Keratinocyte (primary cell): ENCODE measurements around the gene NDOR1. TPM values are rescaled to one million over a fixed set of nuclear protein-coding genes. Genes with fewer than 3 reads are reported as not detected.

ENCODE experiments used
- DNase-seq: peaks from one replicate; pipeline ENCODE4 v3.0.0-alpha.2; 2011; ENCODE audit warnings: low read depth, missing footprints, low spot score
- FAIRE-seq: peaks from 2 replicates; lab custom pipeline; 2011; peaks lifted over from hg19 to GRCh38; lab: Jason Lieb, UNC
- H2AFZ ChIP-seq: 2 replicates; pipeline ENCODE4 v1.6.0; 2012; ENCODE audit warnings: low read length, control low read depth, inconsistent platforms; ENCODE audit not compliant: control insufficient read depth
- H3K27ac ChIP-seq: 2 replicates; pipeline ENCODE4 v1.5.1; 2011; ENCODE audit warnings: low read length; ENCODE audit not compliant: control insufficient read depth, insufficient read depth
- H3K27me3 ChIP-seq: 3 replicates; pipeline ENCODE4 v1.6.0; 2011; ENCODE audit warnings: low read length; ENCODE audit not compliant: control insufficient read depth, insufficient read depth; ENCODE audit errors: extremely low read depth
- H3K36me3 ChIP-seq, 2 experiments: 2 replicates in 1 of 2; 3 replicates in 1 of 2; pipeline ENCODE4 v1.5.1; 2011; ENCODE audit warnings: low read length in 2 of 2, mild to moderate bottlenecking in 1 of 2; ENCODE audit not compliant: control insufficient read depth in 2 of 2, insufficient read depth in 2 of 2; ENCODE audit errors: extremely low read depth in 1 of 2
- H3K4me1 ChIP-seq: 3 replicates; pipeline ENCODE4 v1.5.1; 2011; ENCODE audit warnings: low read length; ENCODE audit not compliant: control insufficient read depth, insufficient read depth; ENCODE audit errors: extremely low read depth
- H3K4me2 ChIP-seq: 3 replicates; pipeline ENCODE4 v1.6.0; 2011; ENCODE audit warnings: low read depth, low read length; ENCODE audit not compliant: control insufficient read depth, insufficient read depth; ENCODE audit errors: extremely low read depth
- H3K4me3 ChIP-seq, 3 experiments: fragments of 200-600 bp in 1 of 3; sonication (generic) in 1 of 3; 2 replicates in 2 of 3; 3 replicates in 1 of 3; pipeline ENCODE4 v1.5.1; 2011 to 2016; ENCODE audit warnings: low read length in 3 of 3, mild to moderate bottlenecking in 3 of 3, control low read depth in 2 of 3, inconsistent platforms in 1 of 3, low read depth in 1 of 3, mixed read lengths in 1 of 3, mixed run types in 1 of 3, moderate library complexity in 1 of 3; ENCODE audit not compliant: control insufficient read depth in 2 of 3, insufficient read depth in 2 of 3; ENCODE audit errors: extremely low read depth in 1 of 3
- H3K79me2 ChIP-seq: 2 replicates; pipeline ENCODE4 v1.6.0; 2012; ENCODE audit warnings: low read length; ENCODE audit not compliant: control insufficient read depth, insufficient read depth
- H3K9ac ChIP-seq: 3 replicates; pipeline ENCODE4 v1.6.0; 2011; ENCODE audit warnings: low read length; ENCODE audit not compliant: control insufficient read depth, insufficient read depth; ENCODE audit errors: extremely low read depth
- H3K9me1 ChIP-seq: 3 replicates; pipeline ENCODE4 v1.6.0; 2011; ENCODE audit warnings: low read length; ENCODE audit not compliant: control insufficient read depth, insufficient read depth; ENCODE audit errors: extremely low read depth
- H3K9me3 ChIP-seq: 2 replicates; pipeline ENCODE4 v1.5.1; 2012; ENCODE audit warnings: low read depth, low read length; ENCODE audit not compliant: control insufficient read depth
- H4K20me1 ChIP-seq: 3 replicates; pipeline ENCODE4 v1.6.0; 2011; ENCODE audit warnings: low read length; ENCODE audit not compliant: control insufficient read depth, insufficient read depth; ENCODE audit errors: extremely low read depth
- EZH2 ChIP-seq: IDR thresholded peaks from one replicate; pipeline ENCODE4 v1.6.1; 2012; ENCODE audit warnings: inconsistent platforms, mild to moderate bottlenecking, low read length, moderate library complexity
- dilution Hi-C: fragments of 300-500 bp; cut with MboI; formaldehyde crosslinking; loops from one replicate; pipeline ENCODE4 v1.7.0; 2020; ENCODE audit warnings: low sequenced_read_pairs; ENCODE audit not compliant: extremely low pct_ligation_motif_present
- polyA plus RNA-seq, 5 experiments: library from polyadenylated mRNA; depleted of rRNA in 3 of 5; stranded (reverse) in 3 of 5; stranded (forward) in 1 of 5; unstranded in 1 of 5; fragments of >200 nt; gene quantifications; 1 replicate in 1 of 5; 2 replicates in 3 of 5; 3 replicates in 1 of 5; pipeline versions ENCODE4 v1.2.1 to v1.2.3, GENCODE V29; 2011 to 2012; ENCODE audit warnings: missing spikeins in 2 of 5, low read depth in 1 of 5, low replicate concordance in 1 of 5
- TF ChIP-seq, protein P1 (sequence below), 3 experiments: IDR thresholded peaks in 1 of 3; conservative IDR thresholded peaks in 1 of 3; optimal IDR thresholded peaks in 1 of 3; 2 replicates in 2 of 3; 3 replicates in 1 of 3; pipeline versions ENCODE3 to v1.5.1; 2011; ENCODE audit warnings: low read length in 3 of 3, mild to moderate bottlenecking in 3 of 3, moderate library complexity in 2 of 3, control low read depth in 1 of 3, inconsistent platforms in 1 of 3; ENCODE audit not compliant: insufficient read depth in 2 of 3; ENCODE audit errors: extremely low read depth in 1 of 3

Gene NDOR1
- polyA plus RNA-seq, 1 donor (not counting 4 experiments of a cell fraction or from before 2014, with no cell fraction given) = 3.9 TPM

DNA sequence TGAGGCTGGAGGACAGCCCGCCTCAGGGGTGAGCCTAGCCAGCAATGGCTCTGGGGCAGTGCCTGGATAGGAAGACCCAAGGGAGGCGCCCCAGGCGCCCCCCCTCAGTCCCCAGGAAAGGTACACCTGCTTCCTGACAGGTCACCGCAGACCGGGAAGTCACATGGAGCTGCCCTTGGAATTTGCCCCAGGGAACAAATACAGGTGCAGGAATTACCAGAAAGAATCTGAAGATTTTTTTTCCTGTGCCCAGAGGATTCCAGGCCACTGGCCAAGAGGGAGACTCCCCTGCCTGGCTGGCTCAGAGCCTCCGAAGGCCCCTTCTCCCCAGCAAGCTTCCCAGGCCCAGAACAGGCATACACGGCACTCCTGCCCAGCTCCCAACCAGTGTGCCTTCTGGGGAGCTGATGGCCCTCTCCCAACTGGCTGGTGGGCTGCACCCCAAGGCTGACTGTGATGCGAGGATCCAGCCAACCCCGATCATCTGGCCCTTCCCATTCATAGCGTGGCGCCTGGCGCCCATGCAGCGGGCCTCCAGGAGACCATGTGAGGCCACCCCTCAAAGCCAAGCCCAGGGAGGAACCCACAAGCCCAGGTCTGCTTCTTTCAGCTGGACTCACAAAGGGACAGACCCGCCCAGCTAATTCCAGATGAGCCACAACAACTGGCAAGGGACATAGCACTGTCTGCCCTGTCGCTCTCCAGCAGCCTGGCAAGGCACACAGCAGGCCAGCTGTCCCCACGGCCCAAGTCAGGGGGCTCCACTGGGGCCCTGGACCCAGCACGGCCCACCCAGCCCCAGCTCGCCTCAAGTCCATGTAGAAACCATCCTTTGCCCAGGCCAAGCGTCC is 7.2 kb upstream of the NDOR1 start:
- FAIRE-seq (no peak), DNase-seq (no peak)
- Histone ChIP-seq H3K36me3 (no peaks in the 10 kb centered on the region), H3K27ac (no peak overlapping the region), H3K27me3 (peaks cover 2% of the 10 kb centered on the region), H3K9me1 (peaks cover 3% of the 10 kb centered on the region), H3K4me1 (peaks cover 38% of the 10 kb centered on the region), H3K79me2 (peaks cover 13% of the 10 kb centered on the region), H2AFZ (no peak overlapping the region), H3K4me3 (no peak overlapping the region), H3K4me2 (peak overlapping the region; percentile 20), H3K9ac (no peak overlapping the region), H3K9me3 (no peaks in the 10 kb centered on the region), H4K20me1 (peaks cover 7% of the 10 kb centered on the region)
- dilution Hi-C loops = no loop called here
- TF ChIP-seq EZH2 = no peak
- TF ChIP-seq, protein P1, sequence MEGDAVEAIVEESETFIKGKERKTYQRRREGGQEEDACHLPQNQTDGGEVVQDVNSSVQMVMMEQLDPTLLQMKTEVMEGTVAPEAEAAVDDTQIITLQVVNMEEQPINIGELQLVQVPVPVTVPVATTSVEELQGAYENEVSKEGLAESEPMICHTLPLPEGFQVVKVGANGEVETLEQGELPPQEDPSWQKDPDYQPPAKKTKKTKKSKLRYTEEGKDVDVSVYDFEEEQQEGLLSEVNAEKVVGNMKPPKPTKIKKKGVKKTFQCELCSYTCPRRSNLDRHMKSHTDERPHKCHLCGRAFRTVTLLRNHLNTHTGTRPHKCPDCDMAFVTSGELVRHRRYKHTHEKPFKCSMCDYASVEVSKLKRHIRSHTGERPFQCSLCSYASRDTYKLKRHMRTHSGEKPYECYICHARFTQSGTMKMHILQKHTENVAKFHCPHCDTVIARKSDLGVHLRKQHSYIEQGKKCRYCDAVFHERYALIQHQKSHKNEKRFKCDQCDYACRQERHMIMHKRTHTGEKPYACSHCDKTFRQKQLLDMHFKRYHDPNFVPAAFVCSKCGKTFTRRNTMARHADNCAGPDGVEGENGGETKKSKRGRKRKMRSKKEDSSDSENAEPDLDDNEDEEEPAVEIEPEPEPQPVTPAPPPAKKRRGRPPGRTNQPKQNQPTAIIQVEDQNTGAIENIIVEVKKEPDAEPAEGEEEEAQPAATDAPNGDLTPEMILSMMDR (optimal IDR thresholded peaks at IDR 0.05 in 1 of 3, IDR thresholded peaks at IDR 0.05 in 1 of 3, conservative IDR thresholded peaks at IDR 0.05 in 1 of 3; ENCODE audit: extremely low read depth in 1 of 3, insufficient read depth in 2 of 3, low read length in 3 of 3) = no peak

DNA sequence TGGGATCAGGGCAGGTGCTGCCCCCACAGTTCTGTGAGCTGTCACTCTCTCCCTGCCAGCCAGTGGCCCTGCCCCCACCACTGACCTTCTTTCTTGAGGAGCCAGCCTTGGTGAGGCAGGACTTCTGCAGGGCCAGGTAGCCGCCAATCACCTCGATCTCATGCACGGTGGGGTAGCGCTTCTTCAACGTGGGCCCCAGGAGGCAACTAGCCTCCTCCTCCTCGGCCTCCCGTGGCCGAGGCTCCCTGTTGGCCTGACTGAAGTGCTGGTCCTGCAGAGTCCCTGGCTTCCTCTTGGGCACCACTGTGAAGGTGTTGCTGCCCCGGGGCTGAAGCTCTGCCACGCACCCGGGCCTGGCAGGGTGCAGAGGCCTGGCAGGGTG is 6.6 kb upstream of the NDOR1 start:
- FAIRE-seq = no peak
- Histone ChIP-seq H3K9me3 (no peaks in the 10 kb centered on the region), H3K9ac (no peak overlapping the region)

More for the DNA sequence above, 6.6 kb upstream of the NDOR1 start:
- H3K27me3 ChIP-seq = no peaks in the 10 kb centered on the region
- H3K4me1 ChIP-seq = peaks cover 38% of the 10 kb centered on the region
- no peak overlapping the region for H3K27ac ChIP-seq
- dilution Hi-C loops = no loop called here
- no peak overlapping the region for H2AFZ ChIP-seq
- H3K79me2 ChIP-seq = peaks cover 18% of the 10 kb centered on the region
- H4K20me1 ChIP-seq = peaks cover 7% of the 10 kb centered on the region
- no peak overlapping the region for H3K4me3 ChIP-seq
- no peak for DNase-seq
- peaks cover 3% of the 10 kb centered on the region for H3K9me1 ChIP-seq
- no peaks in the 10 kb centered on the region for H3K36me3 ChIP-seq
- TF ChIP-seq EZH2 = no peak
- TF ChIP-seq, protein P1 (optimal IDR thresholded peaks at IDR 0.05 in 1 of 3, IDR thresholded peaks at IDR 0.05 in 1 of 3, conservative IDR thresholded peaks at IDR 0.05 in 1 of 3; ENCODE audit: extremely low read depth in 1 of 3, insufficient read depth in 2 of 3, low read length in 3 of 3) = no peak
- peak overlapping the region; percentile 27 for H3K4me2 ChIP-seq
